ENCODE data around the gene RPUSD4. TPM values are rescaled to one million over a fixed set of nuclear protein-coding genes. Genes with fewer than 3 reads are reported as not detected.
"Not testable (repeated sequence)": the region's sequence is repeated elsewhere in the genome, so short reads cannot be mapped to it uniquely, and the experiment has no call there.

Gene RPUSD4
- 23.5 and 26.6 TPM in 2 replicates for total RNA-seq (2014; rRNA removed; shearing (Covaris generic))

GRCh38 chr11:126211236-126212088, at the start of gene RPUSD4, which contains the start of gene FAM118B:
RPUSD4 (minus strand) TSS chr11:126211650; CDS start chr11:126211638, 12 bp downstream.
FAM118B (plus strand) TSS chr11:126211782; CDS start chr11:126235002, 23,220 bp downstream.
- Histone ChIP-seq H3K4me3 (peak within 1 kb of the TSS; percentile 87), H3K9me3 (replicated peaks) (no peaks in the 10 kb centered on the region), H3K4me1 (no peaks in the 10 kb centered on the region; the same call in 1 of the 2 replicates), H3K36me3 (peaks cover 18% of the 10 kb centered on the region), H3K27ac (peak within 1 kb of the TSS; percentile 58), H3K27me3 (no peaks in the 10 kb centered on the region)
- peak; percentile 94 to 96 for DNase-seq

GRCh38 chr11:126257764-126258163, 46.3 kb upstream of the RPUSD4 start:
- Histone ChIP-seq H3K4me1 (no peaks in the 10 kb centered on the region), H3K36me3 (peaks cover 11% of the 10 kb centered on the region; the same call in 1 of the 2 replicates), H3K27me3 (no peaks in the 10 kb centered on the region), H3K9me3 (replicated peaks) (no peaks in the 10 kb centered on the region), H3K27ac (no peak overlapping the region), H3K4me3 (no peak overlapping the region)
- no peak for DNase-seq

DNA sequence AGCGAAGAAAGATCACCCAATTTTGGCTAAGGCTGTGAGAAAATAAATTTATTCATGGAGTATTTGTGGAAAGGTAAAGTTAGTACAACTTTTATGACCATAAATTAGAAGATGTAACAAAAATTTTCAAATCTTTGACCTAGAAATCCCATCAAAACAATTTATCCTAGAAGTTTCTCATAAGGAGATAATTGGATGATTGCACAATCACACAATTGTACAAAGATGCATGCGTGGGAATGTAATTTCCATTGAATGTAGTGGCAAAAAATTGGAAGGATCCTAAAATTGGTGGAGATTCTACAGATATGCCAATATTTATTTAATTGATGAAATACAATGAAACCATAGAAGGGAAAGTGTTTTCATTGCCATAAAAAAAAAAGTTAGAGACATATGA, 45.7 kb upstream of the RPUSD4 start:
- no peaks in the 10 kb centered on the region for H3K27me3 ChIP-seq
- H3K4me1 ChIP-seq: no peaks in the 10 kb centered on the region
- no peak for DNase-seq
- H3K9me3 ChIP-seq (replicated peaks): no peaks in the 10 kb centered on the region
- no peak overlapping the region for H3K27ac ChIP-seq
- H3K4me3 ChIP-seq: no peak overlapping the region
- H3K36me3 ChIP-seq: peaks cover 6% of the 10 kb centered on the region; the same call in 1 of the 2 replicates

DNA sequence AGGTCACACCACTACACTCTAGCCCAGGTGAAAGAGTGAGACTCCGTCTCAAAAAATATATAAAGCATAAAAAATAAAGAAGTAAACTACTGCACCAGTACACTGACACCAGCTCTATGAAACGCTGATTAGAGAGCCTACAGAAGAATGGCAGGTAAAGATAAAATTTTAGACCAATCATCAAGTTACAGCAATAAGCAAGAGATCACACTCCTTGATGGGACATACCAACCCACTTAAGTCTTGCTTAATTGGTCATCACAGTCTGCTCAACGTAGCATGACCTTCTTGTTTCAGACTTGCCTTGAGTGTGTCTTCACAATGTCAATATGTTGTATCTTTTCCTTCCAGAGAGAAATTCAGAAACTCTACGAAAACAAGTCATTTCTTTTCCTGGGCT, 44.8 kb upstream of the RPUSD4 start:
- H3K27me3 ChIP-seq: no peaks in the 10 kb centered on the region
- no peak overlapping the region for H3K27ac ChIP-seq
- H3K4me1 ChIP-seq: no peaks in the 10 kb centered on the region
- H3K4me3 ChIP-seq: no peak overlapping the region
- no peak for DNase-seq
- H3K36me3 ChIP-seq: 0 out of 2 replicates have a peak, but pooled peaks cover 2% of the 10 kb centered on the region
- no peaks in the 10 kb centered on the region for H3K9me3 ChIP-seq (replicated peaks)

- H3K27ac ChIP-seq; DNase-seq; H3K27me3 ChIP-seq; H3K9me3 ChIP-seq (replicated peaks); H3K4me3 ChIP-seq; H3K36me3 ChIP-seq; H3K4me1 ChIP-seq: not testable (repeated sequence)
Measured at GRCh38 chr11:126255507-126255906, 44.1 kb upstream of the RPUSD4 start.

- H3K27me3 ChIP-seq: no peaks in the 10 kb centered on the region
- H3K9me3 ChIP-seq (replicated peaks): no peaks in the 10 kb centered on the region
- 0 out of 2 replicates have a peak, but pooled peaks cover 2% of the 10 kb centered on the region for H3K36me3 ChIP-seq
- H3K4me3 ChIP-seq: no peak overlapping the region
- no peaks in the 10 kb centered on the region for H3K4me1 ChIP-seq
- no peak overlapping the region for H3K27ac ChIP-seq
- DNase-seq: no peak
Measured at GRCh38 chr11:126254819-126255218, 43.4 kb upstream of the RPUSD4 start.

- Histone ChIP-seq H3K27me3 (no peaks in the 10 kb centered on the region), H3K4me3 (no peak overlapping the region), H3K36me3 (0 out of 2 replicates have a peak, but pooled peaks cover 2% of the 10 kb centered on the region), H3K4me1 (no peaks in the 10 kb centered on the region), H3K27ac (no peak overlapping the region), H3K9me3 (replicated peaks) (no peaks in the 10 kb centered on the region)
- no peak for DNase-seq
Measured at GRCh38 chr11:126253265-126253664, 41.8 kb upstream of the RPUSD4 start.

- DNase-seq: no peak
- no peak overlapping the region for H3K27ac ChIP-seq
Measured at GRCh38 chr11:126246636-126247035, 35.2 kb upstream of the RPUSD4 start.

DNA sequence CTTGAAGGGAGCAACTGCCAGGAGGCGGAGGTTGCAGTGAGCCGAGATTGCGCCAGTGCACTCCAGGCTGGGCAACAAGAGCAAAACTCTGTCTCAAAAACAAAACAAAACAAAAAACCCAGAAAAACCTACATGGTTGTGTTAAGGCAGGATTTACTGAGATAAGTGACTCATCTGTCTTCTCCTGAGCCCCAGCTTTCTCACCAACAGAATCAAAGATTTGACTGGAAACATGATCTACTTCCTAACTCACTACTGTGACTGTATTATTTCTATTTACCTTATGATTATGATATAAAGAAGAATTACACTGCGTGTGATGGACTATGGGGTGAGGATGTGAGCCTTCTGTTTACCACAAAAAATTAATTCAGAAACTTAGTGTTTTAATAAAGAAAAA, 21.9 kb upstream of the RPUSD4 start:
- H3K36me3 ChIP-seq: peaks cover 3% of the 10 kb centered on the region; the same call in 1 of the 2 replicates

More at GRCh38 chr11:126246636-126247035, 35.2 kb upstream of the RPUSD4 start:
- H3K4me3 ChIP-seq: no peak overlapping the region
- no peaks in the 10 kb centered on the region for H3K4me1 ChIP-seq
- H3K27me3 ChIP-seq: no peaks in the 10 kb centered on the region
- H3K36me3 ChIP-seq: no peaks in the 10 kb centered on the region
- no peaks in the 10 kb centered on the region for H3K9me3 ChIP-seq (replicated peaks)

DNA sequence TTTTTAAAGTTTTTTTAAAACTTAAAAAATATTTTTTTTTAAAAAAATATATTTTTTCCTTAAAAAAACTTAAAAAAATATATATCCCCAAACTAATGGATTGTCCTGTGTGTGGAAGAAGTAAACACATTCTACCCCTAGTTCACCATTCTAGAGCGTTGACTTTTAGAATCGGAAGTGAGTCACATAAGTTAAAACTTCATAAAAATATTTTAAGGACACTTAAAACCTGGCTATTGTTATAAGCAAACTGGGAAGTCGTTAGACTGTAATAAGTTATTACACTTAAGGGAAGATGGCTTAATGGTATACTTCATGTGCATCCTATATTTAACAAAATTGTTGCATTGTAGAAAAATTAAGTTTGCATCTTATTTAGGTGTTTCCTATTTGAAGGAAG, 21.2 kb upstream of the RPUSD4 start:
- Histone ChIP-seq H3K27ac (no peak overlapping the region), H3K4me3 (no peak overlapping the region), H3K36me3 (peaks cover 3% of the 10 kb centered on the region; the same call in 1 of the 2 replicates), H3K27me3 (no peaks in the 10 kb centered on the region), H3K9me3 (replicated peaks) (no peaks in the 10 kb centered on the region; the same call in 1 of the 2 replicates), H3K4me1 (peaks cover 8% of the 10 kb centered on the region)
- no peak for DNase-seq

More for the DNA sequence above, 21.9 kb upstream of the RPUSD4 start:
- no peaks in the 10 kb centered on the region for H3K27me3 ChIP-seq
- H3K4me3 ChIP-seq: no peak overlapping the region
- H3K9me3 ChIP-seq (replicated peaks): no peaks in the 10 kb centered on the region; the same call in 1 of the 2 replicates
- H3K4me1 ChIP-seq: peaks cover 8% of the 10 kb centered on the region
- no peak for DNase-seq
- no peak overlapping the region for H3K27ac ChIP-seq

DNA sequence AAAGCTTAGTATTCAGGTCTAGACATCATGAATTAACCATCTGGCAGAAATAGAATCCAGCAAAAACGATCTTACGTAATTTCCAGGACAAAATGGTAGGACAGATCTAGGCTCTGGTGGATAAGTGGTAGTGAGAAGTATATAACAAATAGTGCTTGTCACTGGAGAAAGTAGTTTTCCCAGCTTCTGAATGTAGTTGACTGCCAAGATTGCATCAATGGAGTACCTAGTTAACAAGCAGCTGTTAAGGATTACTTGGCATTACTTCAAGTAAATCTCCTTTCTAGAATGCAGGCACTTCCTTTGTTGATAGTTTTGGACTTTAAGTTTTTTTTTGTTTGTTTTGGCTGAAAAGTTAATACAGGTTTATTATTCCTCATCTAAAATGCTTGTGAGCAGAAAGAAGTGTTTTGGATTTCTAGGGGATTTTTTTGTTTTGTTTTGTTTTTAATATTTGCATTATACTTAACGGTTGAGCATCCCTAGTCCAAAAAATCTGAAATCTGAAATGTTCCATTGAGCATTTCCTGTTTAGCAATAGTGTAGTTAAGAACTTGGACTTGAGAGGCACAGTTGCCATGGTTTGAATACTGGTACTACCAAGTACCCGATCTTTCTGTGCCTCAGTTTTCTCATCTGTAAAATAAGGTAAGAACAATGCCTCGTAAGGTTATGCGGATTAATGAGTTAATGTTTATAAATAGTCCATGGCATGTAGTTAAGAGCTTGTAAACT, 20.4 kb upstream of the RPUSD4 start:
- H3K4me3 ChIP-seq: no peak overlapping the region
- peak in 1 of 2 experiments; percentile 46 for DNase-seq

DNA sequence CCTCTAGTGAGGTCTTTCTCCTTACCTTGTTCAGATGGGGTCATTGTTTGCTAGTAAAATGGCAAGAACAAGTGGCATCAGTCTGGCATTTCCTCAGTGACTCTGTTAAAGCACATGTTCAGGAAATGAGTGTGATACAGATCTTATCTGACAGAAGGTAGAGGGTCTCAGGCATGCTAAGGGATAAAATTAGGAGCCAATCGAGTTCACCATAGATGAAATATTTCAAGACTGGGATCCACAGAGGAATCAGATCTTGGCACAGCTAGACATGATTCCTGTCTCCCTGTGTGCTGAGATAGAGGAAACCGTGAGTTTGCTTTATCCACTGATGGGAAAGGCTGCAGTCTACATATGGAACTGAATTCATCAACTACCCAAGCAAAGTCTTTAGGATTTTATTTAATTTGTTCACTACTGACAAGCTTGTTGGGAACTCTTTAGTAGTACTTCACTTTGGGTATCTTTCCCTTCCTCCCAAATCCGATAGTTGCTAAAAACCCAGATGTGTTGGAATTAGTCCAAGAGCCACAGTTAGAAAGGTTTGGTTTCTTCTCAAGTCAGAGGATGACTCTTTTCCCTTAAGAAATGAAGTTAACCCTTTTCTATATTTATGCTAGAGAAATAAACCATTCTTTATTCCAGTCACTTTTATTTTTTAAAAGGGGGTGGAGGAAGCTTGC, 18.5 kb upstream of the RPUSD4 start:
- Histone ChIP-seq H3K27ac (no peak overlapping the region), H3K36me3 (no peaks in the 10 kb centered on the region), H3K4me1 (peaks cover 8% of the 10 kb centered on the region), H3K27me3 (no peaks in the 10 kb centered on the region), H3K4me3 (no peak overlapping the region), H3K9me3 (replicated peaks) (no peaks in the 10 kb centered on the region; the same call in 1 of the 2 replicates)
- DNase-seq: no peak

More for the DNA sequence above, 20.4 kb upstream of the RPUSD4 start:
- Histone ChIP-seq H3K36me3 (peaks cover 3% of the 10 kb centered on the region; the same call in 1 of the 2 replicates), H3K4me1 (peaks cover 8% of the 10 kb centered on the region), H3K9me3 (replicated peaks) (no peaks in the 10 kb centered on the region; the same call in 1 of the 2 replicates), H3K27ac (no peak overlapping the region), H3K27me3 (no peaks in the 10 kb centered on the region)

GRCh38 chr11:126226334-126227084, 15.1 kb upstream of the RPUSD4 start:
- Histone ChIP-seq H3K36me3 (no peaks in the 10 kb centered on the region), H3K4me3 (no peak overlapping the region), H3K9me3 (replicated peaks) (no peaks in the 10 kb centered on the region), H3K27me3 (no peaks in the 10 kb centered on the region), H3K4me1 (peaks cover 3% of the 10 kb centered on the region; the same call in 1 of the 2 replicates), H3K27ac (no peak overlapping the region)
- DNase-seq: no peak

- Histone ChIP-seq H3K36me3 (no peaks in the 10 kb centered on the region), H3K4me3 (no peak overlapping the region), H3K9me3 (replicated peaks) (no peaks in the 10 kb centered on the region), H3K27ac (no peak overlapping the region), H3K4me1 (no peaks in the 10 kb centered on the region), H3K27me3 (no peaks in the 10 kb centered on the region)
- no peak for DNase-seq
Measured at GRCh38 chr11:126225295-126225665, 13.8 kb upstream of the RPUSD4 start.
